IMR-90 (cell line): Measurements from ENCODE around the gene FBXW7. TPM values are rescaled to one million over a fixed set of nuclear protein-coding genes. Genes with fewer than 3 reads are reported as not detected.
A peak's percentile ranks its signal among the peaks of the same experiment; 100 is the strongest.

Source experiments
- ATAC-seq: fragments of 200-7000 bp; cut with Tn5 transposase; 2 replicates; pipeline ENCODE4 v1.9.1; 2020; ENCODE audit warnings: low read depth, mild to moderate bottlenecking, moderate library complexity
- BruUV-seq: library from RNA; stranded (reverse); fragments of 400-500 nt; replicated peaks from 2 replicates; lab custom pipeline; 2021; lab: Mats Ljungman, UMichigan
- CTCF ChIA-PET: fragments of 300-600 bp; formaldehyde crosslinking; extraction: SDS; loops from one replicate; lab custom pipeline; 2021; ENCODE audit warnings: antibody characterized with exemption; lab: Yijun Ruan, JAX
- POLR2A ChIA-PET: fragments of 300-600 bp; sonication (Branson Sonifier 250); formaldehyde crosslinking; loops from one replicate; lab custom pipeline; 2022; ENCODE audit warnings: antibody characterized with exemption; ENCODE audit not compliant: unreplicated experiment; lab: Charles Lee
- DNase-seq: peaks from one replicate; pipeline ENCODE4 v3.0.0; 2013
- H2AFZ ChIP-seq: replicated peaks from 2 replicates; pipeline ENCODE3; 2013; ENCODE audit warnings: low read length, mild to moderate bottlenecking; ENCODE audit not compliant: poor library complexity
- H2AK5ac ChIP-seq: 2 replicates; pipeline ENCODE4 v1.6.1; 2013; ENCODE audit warnings: low read depth, low read length, inconsistent platforms
- H2AK9ac ChIP-seq: replicated peaks from 2 replicates; pipeline ENCODE3; 2013; ENCODE audit warnings: mild to moderate bottlenecking, low read depth, low read length, moderate library complexity; ENCODE audit not compliant: poor library complexity
- H2BK120ac ChIP-seq: 2 replicates; pipeline ENCODE4 v1.6.1; 2013; ENCODE audit warnings: low read depth, low read length, inconsistent platforms
- H2BK15ac ChIP-seq: 3 replicates; pipeline ENCODE4 v1.6.1; 2013; ENCODE audit warnings: low read depth, low read length, inconsistent platforms
- H2BK20ac ChIP-seq: 2 replicates; pipeline ENCODE4 v1.6.1; 2013; ENCODE audit warnings: low read depth, mild to moderate bottlenecking, inconsistent platforms, low read length, moderate library complexity
- H2BK5ac ChIP-seq: 2 replicates; pipeline ENCODE4 v1.6.1; 2013; ENCODE audit warnings: mild to moderate bottlenecking, low read depth, low read length, inconsistent platforms; ENCODE audit not compliant: poor library complexity, severe bottlenecking
- H3K14ac ChIP-seq: replicated peaks from 2 replicates; pipeline ENCODE4 v1.6.1; 2013; ENCODE audit warnings: low read depth, low read length, inconsistent platforms
- H3K18ac ChIP-seq: 2 replicates; pipeline ENCODE4 v1.6.1; 2013; ENCODE audit warnings: low read depth, low read length, control low read depth
- H3K23ac ChIP-seq: 2 replicates; pipeline ENCODE4 v1.6.1; 2013; ENCODE audit warnings: low read depth, low read length, inconsistent platforms
- H3K27ac ChIP-seq: 2 replicates; pipeline ENCODE4 v1.5.1; 2013; ENCODE audit warnings: mild to moderate bottlenecking, control low read depth, low read length; ENCODE audit not compliant: insufficient read depth
- H3K27me3 ChIP-seq: 2 replicates; pipeline ENCODE4 v1.6.1; 2013; ENCODE audit warnings: low read length; ENCODE audit not compliant: control insufficient read depth, insufficient read depth
- H3K36me3 ChIP-seq: 2 replicates; pipeline ENCODE4 v1.6.1; 2013; ENCODE audit warnings: low read length, mixed read lengths; ENCODE audit not compliant: control insufficient read depth, insufficient read depth
- H3K4ac ChIP-seq: 2 replicates; pipeline ENCODE4 v1.6.1; 2013; ENCODE audit warnings: low read depth, low read length, inconsistent platforms
- H3K4me1 ChIP-seq: 2 replicates; pipeline ENCODE4 v1.6.1; 2013; ENCODE audit warnings: low read length, mixed read lengths; ENCODE audit not compliant: control insufficient read depth, insufficient read depth
- H3K4me2 ChIP-seq: 2 replicates; pipeline ENCODE4 v1.6.1; 2013; ENCODE audit warnings: low read depth, mild to moderate bottlenecking, control low read depth, low read length, moderate library complexity
- H3K4me3 ChIP-seq: 2 replicates; pipeline ENCODE4 v1.5.1; 2013; ENCODE audit warnings: low read depth, mild to moderate bottlenecking, control low read depth, low read length, moderate library complexity; ENCODE audit not compliant: insufficient read depth
- H3K56ac ChIP-seq: 2 replicates; pipeline ENCODE4 v1.6.1; 2013; ENCODE audit warnings: low read length, inconsistent platforms; ENCODE audit not compliant: insufficient read depth; ENCODE audit errors: extremely low read depth
- H3K79me1 ChIP-seq, 2 experiments: 2 replicates each; pipeline ENCODE4 v1.6.1; 2013; ENCODE audit warnings: low read length in 2 of 2, inconsistent platforms in 1 of 2, low read depth in 1 of 2
- H3K9ac ChIP-seq: 2 replicates; pipeline ENCODE4 v1.6.1; 2013; ENCODE audit warnings: low read depth, low read length, control low read depth
- H3K9me1 ChIP-seq: 2 replicates; pipeline ENCODE4 v1.6.1; 2013; ENCODE audit warnings: low read length, inconsistent platforms; ENCODE audit not compliant: insufficient read depth
- H3K9me3 ChIP-seq: 2 replicates; pipeline ENCODE4 v1.6.1; 2013; ENCODE audit warnings: low read length; ENCODE audit not compliant: control insufficient read depth, insufficient read depth
- H4K20me1 ChIP-seq: 2 replicates; pipeline ENCODE4 v1.6.1; 2013; ENCODE audit warnings: low read length, inconsistent platforms; ENCODE audit not compliant: insufficient read depth
- H4K5ac ChIP-seq: 2 replicates; pipeline ENCODE4 v1.6.1; 2013; ENCODE audit warnings: mild to moderate bottlenecking, low read depth, low read length, control low read depth
- H4K8ac ChIP-seq, 2 experiments: 2 replicates each; pipeline ENCODE4 v1.6.1; 2013; ENCODE audit warnings: low read depth in 2 of 2, low read length in 2 of 2, control low read depth in 1 of 2, inconsistent platforms in 1 of 2
- H4K91ac ChIP-seq: 2 replicates; pipeline ENCODE4 v1.6.1; 2013; ENCODE audit warnings: low read depth, low read length, inconsistent platforms; ENCODE audit not compliant: insufficient read depth
- BHLHE40 ChIP-seq: fragments of 150-350 bp; IDR thresholded peaks from 2 replicates; pipeline ENCODE4 v1.6.1; 2016; ENCODE audit warnings: mild to moderate bottlenecking, low read depth, low read length
- CEBPB ChIP-seq: IDR thresholded peaks from 2 replicates; pipeline ENCODE4 v1.6.1; 2012; ENCODE audit warnings: low read depth, low read length, improper control_type of control experiment
- CHD1 ChIP-seq: IDR thresholded peaks from 2 replicates; pipeline ENCODE4 v1.6.1; 2012; ENCODE audit warnings: low read depth, low read length, improper control_type of control experiment
- CTCF ChIP-seq: conservative IDR thresholded peaks from 2 replicates; pipeline ENCODE4 v1.5.1; 2012; ENCODE audit warnings: mild to moderate bottlenecking, low read depth, low read length, improper control_type of control experiment
- ELK1 ChIP-seq: fragments of 150-350 bp; IDR thresholded peaks from 2 replicates; pipeline ENCODE4 v1.6.1; 2016; ENCODE audit warnings: low read depth, mild to moderate bottlenecking, low read length, moderate library complexity, borderline replicate concordance
- FOS ChIP-seq: fragments of 150-350 bp; IDR thresholded peaks from 2 replicates; pipeline ENCODE4 v1.6.1; 2016; ENCODE audit warnings: low read depth, low read length
- MAFK ChIP-seq: IDR thresholded peaks from 2 replicates; pipeline ENCODE4 v1.6.1; 2012; ENCODE audit warnings: low read depth, low read length, improper control_type of control experiment
- MAZ ChIP-seq: IDR thresholded peaks from 2 replicates; pipeline ENCODE4 v1.6.1; 2012; ENCODE audit warnings: low read depth, mild to moderate bottlenecking, low read length, improper control_type of control experiment, moderate library complexity, borderline replicate concordance
- MXI1 ChIP-seq: IDR thresholded peaks from 2 replicates; pipeline ENCODE4 v1.6.1; 2012; ENCODE audit warnings: low read depth, mild to moderate bottlenecking, low read length, moderate library complexity, borderline replicate concordance
- NFE2L2 ChIP-seq: fragments of 150-350 bp; IDR thresholded peaks from 2 replicates; pipeline ENCODE4 v1.6.1; 2016; ENCODE audit warnings: low read depth, mild to moderate bottlenecking, low read length
- POLR2A ChIP-seq: IDR thresholded peaks from 2 replicates; pipeline ENCODE4 v1.6.1; 2012; ENCODE audit warnings: mild to moderate bottlenecking, low read depth, low read length
- RAD21 ChIP-seq: IDR thresholded peaks from 2 replicates; pipeline ENCODE4 v1.6.1; 2012; ENCODE audit warnings: low read length, improper control_type of control experiment
- RCOR1 ChIP-seq: IDR thresholded peaks from 2 replicates; pipeline ENCODE4 v1.6.1; 2012; ENCODE audit warnings: mild to moderate bottlenecking, low read length, improper control_type of control experiment; ENCODE audit not compliant: insufficient replicate concordance
- RFX5 ChIP-seq: IDR thresholded peaks from 2 replicates; pipeline ENCODE4 v1.8.0; 2012; ENCODE audit warnings: low read depth, mild to moderate bottlenecking, low read length, moderate library complexity
- SMC3 ChIP-seq: fragments of 150-350 bp; IDR thresholded peaks from 2 replicates; pipeline ENCODE4 v1.6.1; 2016; ENCODE audit warnings: low read depth, mild to moderate bottlenecking, antibody characterized with exemption, low read length, moderate library complexity
- USF2 ChIP-seq: fragments of 150-350 bp; IDR thresholded peaks from 2 replicates; pipeline ENCODE4 v1.6.1; 2017; ENCODE audit warnings: mild to moderate bottlenecking, antibody characterized with exemption, low read length, low read depth
- WGBS, 2 experiments: methylation state at CpG; one replicate each; pipeline versions ENCODE4 v1.1.5 to v1.1.7; 2013; ENCODE audit warnings: missing lambda C conversion rate in 2 of 2; ENCODE audit not compliant: insufficient read length in 1 of 2; ENCODE audit errors: extremely low coverage in 2 of 2; 5-methylcytosine and 5-hydroxymethylcytosine counted together
- dilution Hi-C: fragments of 300-500 bp; cut with HindIII; formaldehyde crosslinking; loops from one replicate; pipeline ENCODE4 v1.14.3; 2018; ENCODE audit warnings: low sequenced_read_pairs; ENCODE audit not compliant: unreplicated experiment
- in situ Hi-C: fragments of 300-500 bp; cut with MboI; formaldehyde crosslinking; loops from 3 replicates; pipeline ENCODE4 v1.14.3; 2019; ENCODE audit warnings: low sequenced_read_pairs, inconsistent platforms, mixed read lengths
- intact Hi-C: fragments of 100-400 bp; cut with micrococcal nuclease; formaldehyde crosslinking; loops from 2 replicates; pipeline ENCODE4 v1.10.0; 2022
- polyA plus RNA-seq, 3 experiments: library from polyadenylated mRNA; depleted of rRNA; stranded (reverse); fragments of >200 nt; gene quantifications; 2 replicates each; pipeline ENCODE4 v1.2.3, GENCODE V29; 2012; ENCODE audit warnings: low replicate concordance in 1 of 3
- total RNA-seq: library from RNA; depleted of rRNA; stranded (reverse); fragments of >200 nt; gene quantifications from 2 replicates; pipeline ENCODE4 v1.2.3, GENCODE V29; 2012

The FBXW7 gene
- total and polyA plus RNA-seq, 2 of the 4 experiments (the other 2 are of a cell fraction), result 7.2 to 27.4 TPM

GRCh38 chr4:152304220-152304619, 231.7 kb downstream of the FBXW7 start:
- H3K18ac ChIP-seq, result no peak overlapping the region
- H3K14ac ChIP-seq, result no peak overlapping the region
- H2AK5ac ChIP-seq, result no peak overlapping the region
- H3K23ac ChIP-seq, result no peak overlapping the region
- H3K4me1 ChIP-seq, result no peaks in the 10 kb centered on the region
- H3K36me3 ChIP-seq, result no peaks in the 10 kb centered on the region
- no peaks in the 10 kb centered on the region for H3K9me1 ChIP-seq
- no peak overlapping the region for H3K4ac ChIP-seq
- dilution Hi-C loops (no loop called here), in situ Hi-C loops (no loop called here), intact Hi-C loops (no loop called here)
- ChIA-PET CTCF (interaction anchor here (0.5 kb wide), 1 partner anchor 1075 kb away, joined by 3 read pairs; no protein-coding TSS in a partner anchor), POLR2A (no interaction called here)
- no peak overlapping the region for H4K5ac ChIP-seq
- no peak overlapping the region for H2BK15ac ChIP-seq
- TF ChIP-seq CHD1 (no peak), MAFK (no peak), MXI1 (no peak), USF2 (no peak), CTCF (no peak), MAZ (no peak), RCOR1 (no peak), CEBPB (no peak), BHLHE40 (no peak), RAD21 (no peak), NFE2L2 (no peak), POLR2A (no peak), SMC3 (no peak), RFX5 (no peak), ELK1 (no peak), FOS (no peak)
- no peak overlapping the region for H2BK120ac ChIP-seq
- BruUV-seq, result no TSS peak
- no peak overlapping the region for H2BK20ac ChIP-seq
- no peaks in the 10 kb centered on the region for H4K20me1 ChIP-seq
- no peak overlapping the region for H3K9ac ChIP-seq
- WGBS, 2 experiments, result 20% methylated on average over 1 of the region's 5 CpGs; no CpG with 5 or more reads in 1 of the 2 experiments
- no peak overlapping the region for H4K91ac ChIP-seq
- H3K4me2 ChIP-seq, result no peak overlapping the region
- peaks cover 27% of the 10 kb centered on the region for H3K27me3 ChIP-seq
- H2AK9ac ChIP-seq, result no peak overlapping the region
- no peak overlapping the region for H2AFZ ChIP-seq
- DNase-seq (peak; percentile 2), ATAC-seq (peak; percentile 54; the same call in 1 of the 2 replicates)
- H3K56ac ChIP-seq, result no peak overlapping the region
- no peaks in the 10 kb centered on the region for H3K79me1 ChIP-seq
- no peak overlapping the region for H4K8ac ChIP-seq
- no peaks in the 10 kb centered on the region for H3K9me3 ChIP-seq
- H3K4me3 ChIP-seq, result no peak overlapping the region
- H3K27ac ChIP-seq, result no peak overlapping the region
- H2BK5ac ChIP-seq, result no peak overlapping the region
